ENCODE results near the gene DNHD1. TPM values are rescaled to one million over a fixed set of nuclear protein-coding genes. Genes with fewer than 3 reads are reported as not detected.

Gene DNHD1
- total RNA-seq, 1 experiment from 2014 or later: 10.6 TPM

DNA sequence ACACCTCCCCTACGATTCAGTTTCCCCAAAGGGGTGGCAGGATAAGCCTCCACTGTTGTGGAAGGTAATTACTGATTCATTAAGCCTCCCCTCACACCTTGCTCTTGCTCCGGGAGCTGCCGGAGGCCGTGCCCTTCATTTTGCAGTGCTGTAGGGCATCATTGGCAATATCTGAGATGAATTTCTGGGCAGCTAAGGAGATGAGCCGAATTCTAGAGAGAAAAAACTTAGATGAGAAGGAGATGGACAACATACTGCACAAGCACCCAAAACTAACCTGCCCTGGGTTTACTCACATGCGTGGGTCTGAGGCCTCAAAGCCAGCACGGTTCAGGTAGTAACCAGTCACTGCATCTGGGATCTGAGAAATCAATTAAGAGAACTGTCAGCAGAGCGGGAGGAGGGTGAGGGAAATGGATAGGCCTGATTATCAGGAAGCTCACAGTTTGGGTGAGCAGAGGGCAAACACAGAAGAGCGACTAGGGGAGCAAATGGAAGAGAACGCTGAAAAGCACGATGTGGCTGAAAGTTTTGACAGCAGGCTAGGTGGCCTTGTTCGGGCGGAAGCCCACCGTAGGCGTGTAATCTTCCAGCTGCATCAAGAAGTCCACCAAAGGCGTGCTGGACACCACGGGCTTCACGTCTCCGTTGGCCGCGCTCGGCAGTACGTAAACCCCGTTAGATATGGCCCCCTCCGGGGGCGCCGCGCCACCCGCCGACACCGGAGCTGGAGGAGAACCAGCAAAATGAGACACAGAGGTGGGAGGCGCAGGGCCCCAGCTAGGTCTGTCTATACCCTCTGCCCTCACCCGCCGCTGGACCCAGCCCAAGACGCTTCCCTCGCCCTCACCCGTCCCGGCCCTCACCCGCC, 114.2 kb downstream of the DNHD1 start:
- no peaks in the 10 kb centered on the region for H3K27me3 ChIP-seq (ENCODE audit: control insufficient read depth, insufficient read depth, low read length)
- H3K9me3 ChIP-seq (ENCODE audit: control insufficient read depth, insufficient read depth, low read depth, low read length): no peaks in the 10 kb centered on the region
- BruUV-seq (replicated peaks): TSS peak; percentile 64
- DNase-seq (ENCODE audit: low read depth, low spot score) (no peak), ATAC-seq (peak; percentile 52)
- H3K4me1 ChIP-seq (ENCODE audit: control insufficient read depth, insufficient read depth, low read length): peaks cover 39% of the 10 kb centered on the region
- peaks cover 29% of the 10 kb centered on the region for H3K36me3 ChIP-seq (ENCODE audit: control insufficient read depth, insufficient read depth, low read length)
- ChIA-PET CTCF (interaction anchor here (1.0 to 1.8 kb wide), 2 partner anchors 24 to 72 kb away, joined by 3 to 4 read pairs; partner anchors contain the start of gene MRPL17), POLR2A (interaction anchor here (0.5 to 0.6 kb wide), 2 partner anchors 66 to 232 kb away, joined by 3 to 4 read pairs; no protein-coding TSS in a partner anchor)
- TF ChIP-seq, protein P1, sequence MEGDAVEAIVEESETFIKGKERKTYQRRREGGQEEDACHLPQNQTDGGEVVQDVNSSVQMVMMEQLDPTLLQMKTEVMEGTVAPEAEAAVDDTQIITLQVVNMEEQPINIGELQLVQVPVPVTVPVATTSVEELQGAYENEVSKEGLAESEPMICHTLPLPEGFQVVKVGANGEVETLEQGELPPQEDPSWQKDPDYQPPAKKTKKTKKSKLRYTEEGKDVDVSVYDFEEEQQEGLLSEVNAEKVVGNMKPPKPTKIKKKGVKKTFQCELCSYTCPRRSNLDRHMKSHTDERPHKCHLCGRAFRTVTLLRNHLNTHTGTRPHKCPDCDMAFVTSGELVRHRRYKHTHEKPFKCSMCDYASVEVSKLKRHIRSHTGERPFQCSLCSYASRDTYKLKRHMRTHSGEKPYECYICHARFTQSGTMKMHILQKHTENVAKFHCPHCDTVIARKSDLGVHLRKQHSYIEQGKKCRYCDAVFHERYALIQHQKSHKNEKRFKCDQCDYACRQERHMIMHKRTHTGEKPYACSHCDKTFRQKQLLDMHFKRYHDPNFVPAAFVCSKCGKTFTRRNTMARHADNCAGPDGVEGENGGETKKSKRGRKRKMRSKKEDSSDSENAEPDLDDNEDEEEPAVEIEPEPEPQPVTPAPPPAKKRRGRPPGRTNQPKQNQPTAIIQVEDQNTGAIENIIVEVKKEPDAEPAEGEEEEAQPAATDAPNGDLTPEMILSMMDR (IDR thresholded peaks at IDR 0.05): no peak
- TF ChIP-seq TCF7L2 (IDR thresholded peaks at IDR 0.05; ENCODE audit: low read depth, low read length) (no peak; the same call in 1 of the 2 replicates), SIN3A (IDR thresholded peaks at IDR 0.05; ENCODE audit: borderline replicate concordance, insufficient read depth, low read depth, low read length) (0 out of 2 replicates have a peak, but pooled peaks have one; percentile 27)
- TF ChIP-seq, protein P2, sequence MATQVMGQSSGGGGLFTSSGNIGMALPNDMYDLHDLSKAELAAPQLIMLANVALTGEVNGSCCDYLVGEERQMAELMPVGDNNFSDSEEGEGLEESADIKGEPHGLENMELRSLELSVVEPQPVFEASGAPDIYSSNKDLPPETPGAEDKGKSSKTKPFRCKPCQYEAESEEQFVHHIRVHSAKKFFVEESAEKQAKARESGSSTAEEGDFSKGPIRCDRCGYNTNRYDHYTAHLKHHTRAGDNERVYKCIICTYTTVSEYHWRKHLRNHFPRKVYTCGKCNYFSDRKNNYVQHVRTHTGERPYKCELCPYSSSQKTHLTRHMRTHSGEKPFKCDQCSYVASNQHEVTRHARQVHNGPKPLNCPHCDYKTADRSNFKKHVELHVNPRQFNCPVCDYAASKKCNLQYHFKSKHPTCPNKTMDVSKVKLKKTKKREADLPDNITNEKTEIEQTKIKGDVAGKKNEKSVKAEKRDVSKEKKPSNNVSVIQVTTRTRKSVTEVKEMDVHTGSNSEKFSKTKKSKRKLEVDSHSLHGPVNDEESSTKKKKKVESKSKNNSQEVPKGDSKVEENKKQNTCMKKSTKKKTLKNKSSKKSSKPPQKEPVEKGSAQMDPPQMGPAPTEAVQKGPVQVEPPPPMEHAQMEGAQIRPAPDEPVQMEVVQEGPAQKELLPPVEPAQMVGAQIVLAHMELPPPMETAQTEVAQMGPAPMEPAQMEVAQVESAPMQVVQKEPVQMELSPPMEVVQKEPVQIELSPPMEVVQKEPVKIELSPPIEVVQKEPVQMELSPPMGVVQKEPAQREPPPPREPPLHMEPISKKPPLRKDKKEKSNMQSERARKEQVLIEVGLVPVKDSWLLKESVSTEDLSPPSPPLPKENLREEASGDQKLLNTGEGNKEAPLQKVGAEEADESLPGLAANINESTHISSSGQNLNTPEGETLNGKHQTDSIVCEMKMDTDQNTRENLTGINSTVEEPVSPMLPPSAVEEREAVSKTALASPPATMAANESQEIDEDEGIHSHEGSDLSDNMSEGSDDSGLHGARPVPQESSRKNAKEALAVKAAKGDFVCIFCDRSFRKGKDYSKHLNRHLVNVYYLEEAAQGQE (IDR thresholded peaks at IDR 0.05; ENCODE audit: insufficient read depth in 1 of 2, low read depth in 2 of 2, low read length in 1 of 2): no peak
- in situ Hi-C loops (cut with HindIII; ENCODE audit: low pct_unique_long_range_greater_than_20kb, low sequenced_read_pairs): no loop called here
- peak overlapping the region; percentile 57 to 94 for H3K4me3 ChIP-seq (ENCODE audit: low read depth in 2 of 2, low read length in 2 of 2)
- intact Hi-C loops (cut with micrococcal nuclease; ENCODE audit: unreplicated experiment): loop anchor here (5.0 kb wide), 1 partner anchor 71 kb away; the partner anchor contains the start of gene MRPL17
- peak overlapping the region; percentile 87 for H3K27ac ChIP-seq (ENCODE audit: low read length)

DNA sequence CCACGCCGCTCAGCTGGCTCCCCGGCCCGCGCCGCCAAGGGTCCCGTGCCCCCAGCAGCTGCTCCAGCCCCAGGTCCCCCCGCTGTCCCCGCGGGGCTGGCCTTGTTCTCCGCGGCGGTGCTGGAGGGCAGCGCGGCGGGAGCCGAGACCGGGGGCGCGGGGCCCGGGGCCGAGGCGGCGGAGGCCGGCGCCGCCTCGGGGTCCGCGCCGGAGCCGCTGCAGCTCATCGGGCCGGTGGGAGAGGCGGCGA, 114.8 kb downstream of the DNHD1 start:
- ATAC-seq (no peak), DNase-seq (ENCODE audit: low read depth, low spot score) (no peak)
- Histone ChIP-seq H3K27ac (ENCODE audit: low read length) (peak overlapping the region; percentile 87), H3K27me3 (ENCODE audit: control insufficient read depth, insufficient read depth, low read length) (no peaks in the 10 kb centered on the region), H3K4me1 (ENCODE audit: control insufficient read depth, insufficient read depth, low read length) (peaks cover 33% of the 10 kb centered on the region), H3K4me3 (ENCODE audit: low read depth in 2 of 2, low read length in 2 of 2) (peak overlapping the region; percentile 57 to 94), H3K9me3 (ENCODE audit: control insufficient read depth, insufficient read depth, low read depth, low read length) (no peaks in the 10 kb centered on the region), H3K36me3 (ENCODE audit: control insufficient read depth, insufficient read depth, low read length) (peaks cover 29% of the 10 kb centered on the region)
- in situ Hi-C loops (cut with HindIII; ENCODE audit: low pct_unique_long_range_greater_than_20kb, low sequenced_read_pairs): no loop called here
- no TSS peak for BruUV-seq (replicated peaks)
- POLR2A ChIA-PET: interaction anchor here (0.5 to 0.6 kb wide), 2 partner anchors 65 to 233 kb away, joined by 3 to 4 read pairs; no protein-coding TSS in a partner anchor
- CTCF ChIA-PET: interaction anchor here (1.0 to 1.8 kb wide), 2 partner anchors 24 to 71 kb away, joined by 3 to 4 read pairs; partner anchors contain the start of gene MRPL17
- intact Hi-C loops (cut with micrococcal nuclease; ENCODE audit: unreplicated experiment): loop anchor here (5.0 kb wide), 1 partner anchor 70 kb away; the partner anchor contains the start of gene MRPL17
- peak; percentile 7; the same call in 1 of the 2 replicates for TF ChIP-seq TCF7L2 (IDR thresholded peaks at IDR 0.05; ENCODE audit: low read depth, low read length)
- TF ChIP-seq, protein P2 (IDR thresholded peaks at IDR 0.05; ENCODE audit: insufficient read depth in 1 of 2, low read depth in 2 of 2, low read length in 1 of 2): no peak

All from Panc1 (cell line).